WTC11 (cell line): Measurements from ENCODE around the gene C19orf44. TPM values are rescaled to one million over a fixed set of nuclear protein-coding genes. Genes with fewer than 3 reads are reported as not detected.

Experiments
- ATAC-seq: fragments of 200-7000 bp; cut with Tn5 transposase; 2 replicates; pipeline ENCODE4 v1.10.0; 2021; ENCODE audit warnings: mild to moderate bottlenecking, moderate library complexity
- CTCF ChIA-PET: fragments of 300-600 bp; sonication (Branson Sonifier 250); formaldehyde crosslinking; loops from one replicate; lab custom pipeline; 2021; ENCODE audit warnings: antibody characterized with exemption; lab: Charles Lee
- POLR2A ChIA-PET: fragments of 350-600 bp; sonication (Branson Sonifier 250); formaldehyde crosslinking; loops from one replicate; lab custom pipeline; 2021; ENCODE audit warnings: antibody characterized with exemption; lab: Charles Lee
- DNase-seq: peaks from one replicate; pipeline ENCODE4 v3.0.0; 2021; ENCODE audit warnings: low spot score
- H3K27ac Mint-ChIP-seq: 2 replicates; pipeline ENCODE4 v1.8.0; 2021; ENCODE audit warnings: mixed read lengths
- H3K27me3 Mint-ChIP-seq: 2 replicates; pipeline ENCODE4 v1.8.0; 2021; ENCODE audit warnings: low read depth, mild to moderate bottlenecking, moderate library complexity, mixed read lengths
- H3K36me3 Mint-ChIP-seq: 2 replicates; pipeline ENCODE4 v1.8.0; 2021; ENCODE audit warnings: mixed read lengths
- H3K4me1 Mint-ChIP-seq: 2 replicates; pipeline ENCODE4 v1.8.0; 2022; ENCODE audit warnings: mixed read lengths
- H3K4me3 Mint-ChIP-seq: 2 replicates; pipeline ENCODE4 v1.8.0; 2021; ENCODE audit warnings: mild to moderate bottlenecking, moderate library complexity, mixed read lengths
- H3K9me3 Mint-ChIP-seq: 2 replicates; pipeline ENCODE4 v1.8.0; 2021; ENCODE audit warnings: mixed read lengths
- ATF1 ChIP-seq: sonication (generic); formaldehyde crosslinking; IDR thresholded peaks from 2 replicates; pipeline ENCODE4 v1.8.1; 2023; ENCODE audit warnings: mild to moderate bottlenecking, moderate library complexity, missing genetic modification reagents
- CTCF ChIP-seq: fragments of 200-600 bp; IDR thresholded peaks from 2 replicates; pipeline ENCODE4 v1.8.0; 2022; ENCODE audit warnings: antibody characterized with exemption
- ELF4 ChIP-seq: sonication (generic); formaldehyde crosslinking; IDR thresholded peaks from 2 replicates; pipeline ENCODE4 v1.8.1; 2022; ENCODE audit warnings: low read depth, mild to moderate bottlenecking, moderate library complexity, missing genetic modification reagents
- ERG ChIP-seq: fragments of 250-450 bp; sonication (Bioruptor Pico); IDR thresholded peaks from 2 replicates; pipeline ENCODE4 v1.8.0; 2021; ENCODE audit warnings: mild to moderate bottlenecking
- FOXP1 ChIP-seq: sonication (generic); formaldehyde crosslinking; IDR thresholded peaks from 2 replicates; pipeline ENCODE4 v1.8.0; 2022; ENCODE audit warnings: missing genetic modification reagents, mild to moderate bottlenecking, moderate library complexity, borderline replicate concordance
- GABPB1 ChIP-seq: sonication (generic); formaldehyde crosslinking; IDR thresholded peaks from 2 replicates; pipeline ENCODE4 v1.8.1; 2023; ENCODE audit warnings: mild to moderate bottlenecking, missing genetic modification reagents
- GTF2I ChIP-seq: fragments of 250-450 bp; sonication (Bioruptor Pico); conservative IDR thresholded peaks from 2 replicates; pipeline ENCODE4 v1.4.0; 2021; ENCODE audit warnings: mild to moderate bottlenecking
- IRF2 ChIP-seq: sonication (generic); formaldehyde crosslinking; IDR thresholded peaks from 2 replicates; pipeline ENCODE4 v1.8.0; 2022; ENCODE audit warnings: low read depth, missing genetic modification reagents, borderline replicate concordance
- NR1H2 ChIP-seq: sonication (generic); formaldehyde crosslinking; IDR thresholded peaks from 2 replicates; pipeline ENCODE4 v1.9.0; 2021; ENCODE audit warnings: mild to moderate bottlenecking, moderate library complexity, missing genetic modification reagents
- SOX15 ChIP-seq: fragments of 250-450 bp; sonication (Bioruptor Pico); IDR thresholded peaks from 2 replicates; pipeline ENCODE4 v1.9.0; 2021; ENCODE audit warnings: mild to moderate bottlenecking
- TEAD1 ChIP-seq: sonication (generic); formaldehyde crosslinking; IDR thresholded peaks from 2 replicates; pipeline ENCODE4 v1.8.0; 2022; ENCODE audit warnings: mild to moderate bottlenecking, missing genetic modification reagents
- USF1 ChIP-seq: sonication (generic); formaldehyde crosslinking; IDR thresholded peaks from 2 replicates; pipeline ENCODE4 v1.8.0; 2022; ENCODE audit warnings: mild to moderate bottlenecking, missing genetic modification reagents
- ZMAT4 ChIP-seq: fragments of 250-450 bp; sonication (Bioruptor Pico); IDR thresholded peaks from 2 replicates; pipeline ENCODE4 v1.9.0; 2021; ENCODE audit warnings: mild to moderate bottlenecking
- ZNF138 ChIP-seq: sonication (generic); formaldehyde crosslinking; conservative IDR thresholded peaks from 2 replicates; pipeline ENCODE4 v1.8.1; 2022; ENCODE audit warnings: mild to moderate bottlenecking, moderate library complexity, missing genetic modification reagents
- ZNF232 ChIP-seq: sonication (generic); formaldehyde crosslinking; IDR thresholded peaks from 2 replicates; pipeline ENCODE4 v1.8.0; 2022; ENCODE audit warnings: mild to moderate bottlenecking, missing genetic modification reagents
- total RNA-seq: library from RNA; stranded (reverse); gene quantifications from 3 replicates; pipeline ENCODE4 v1.2.3, GENCODE V29; 2021
- TF ChIP-seq, protein P1 (sequence below): sonication (generic); formaldehyde crosslinking; IDR thresholded peaks from 2 replicates; pipeline ENCODE4 v1.8.0; 2022; ENCODE audit warnings: mild to moderate bottlenecking, missing genetic modification reagents
- TF ChIP-seq, protein P2 (sequence below): fragments of 250-450 bp; sonication (Bioruptor Pico); IDR thresholded peaks from 2 replicates; pipeline ENCODE4 v1.9.0; 2021; ENCODE audit warnings: mild to moderate bottlenecking

C19orf44 gene
- total RNA-seq, 1 experiment from 2014 or later: 4.1 TPM

DNA sequence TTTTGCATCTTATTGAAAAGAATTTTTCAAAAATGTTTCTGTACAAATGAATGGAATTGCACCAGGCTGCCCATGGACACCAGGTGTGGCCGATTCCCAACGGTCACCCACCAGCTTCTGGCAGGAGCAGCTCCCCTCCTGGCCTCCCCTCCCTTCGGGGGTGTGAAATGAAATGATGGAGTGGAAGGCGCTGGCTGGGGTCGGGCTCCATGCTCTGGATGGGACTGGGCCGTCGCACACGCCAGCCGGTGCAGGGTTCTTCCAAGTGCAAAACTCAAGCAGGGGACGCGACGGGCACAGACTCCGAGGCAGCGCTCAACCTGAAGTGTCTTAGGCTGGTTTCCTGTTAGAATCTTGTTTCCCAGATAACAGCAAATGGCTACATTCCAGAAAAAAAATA is 21.9 kb downstream of the C19orf44 start:
- no peak overlapping the region for H3K27ac Mint-ChIP-seq
- ChIA-PET POLR2A (interaction anchor here (0.8 kb wide), 1 partner anchor 17 kb away, joined by 3 read pairs; no protein-coding TSS in a partner anchor), CTCF (interaction anchor here (1.0 to 4.5 kb wide), 3 partner anchors 75 to 141 kb away, joined by 3 to 43 read pairs (median 8); no protein-coding TSS in a partner anchor)
- no peak for DNase-seq
- no peak overlapping the region for H3K4me3 Mint-ChIP-seq
- H3K9me3 Mint-ChIP-seq: no peaks in the 10 kb centered on the region
- H3K4me1 Mint-ChIP-seq: no peaks in the 10 kb centered on the region
- TF ChIP-seq IRF2 (CRISPR knock-in tag) (no peak), NR1H2 (CRISPR knock-in tag) (no peak), USF1 (CRISPR knock-in tag) (no peak), GTF2I (CRISPR knock-in tag) (no peak), ZNF138 (CRISPR knock-in tag) (no peak), ATF1 (no peak), ELF4 (CRISPR knock-in tag) (no peak), CTCF (no peak), TEAD1 (CRISPR knock-in tag) (no peak), ERG (CRISPR knock-in tag) (no peak), ZNF232 (no peak), GABPB1 (CRISPR knock-in tag) (no peak), FOXP1 (CRISPR knock-in tag) (no peak)
- TF ChIP-seq, protein P1, sequence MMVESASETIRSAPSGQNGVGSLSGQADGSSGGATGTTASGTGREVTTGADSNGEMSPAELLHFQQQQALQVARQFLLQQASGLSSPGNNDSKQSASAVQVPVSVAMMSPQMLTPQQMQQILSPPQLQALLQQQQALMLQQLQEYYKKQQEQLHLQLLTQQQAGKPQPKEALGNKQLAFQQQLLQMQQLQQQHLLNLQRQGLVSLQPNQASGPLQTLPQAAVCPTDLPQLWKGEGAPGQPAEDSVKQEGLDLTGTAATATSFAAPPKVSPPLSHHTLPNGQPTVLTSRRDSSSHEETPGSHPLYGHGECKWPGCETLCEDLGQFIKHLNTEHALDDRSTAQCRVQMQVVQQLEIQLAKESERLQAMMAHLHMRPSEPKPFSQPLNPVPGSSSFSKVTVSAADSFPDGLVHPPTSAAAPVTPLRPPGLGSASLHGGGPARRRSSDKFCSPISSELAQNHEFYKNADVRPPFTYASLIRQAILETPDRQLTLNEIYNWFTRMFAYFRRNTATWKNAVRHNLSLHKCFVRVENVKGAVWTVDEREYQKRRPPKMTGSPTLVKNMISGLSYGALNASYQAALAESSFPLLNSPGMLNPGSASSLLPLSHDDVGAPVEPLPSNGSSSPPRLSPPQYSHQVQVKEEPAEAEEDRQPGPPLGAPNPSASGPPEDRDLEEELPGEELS (CRISPR knock-in tag): no peak
- TF ChIP-seq, protein P2, sequence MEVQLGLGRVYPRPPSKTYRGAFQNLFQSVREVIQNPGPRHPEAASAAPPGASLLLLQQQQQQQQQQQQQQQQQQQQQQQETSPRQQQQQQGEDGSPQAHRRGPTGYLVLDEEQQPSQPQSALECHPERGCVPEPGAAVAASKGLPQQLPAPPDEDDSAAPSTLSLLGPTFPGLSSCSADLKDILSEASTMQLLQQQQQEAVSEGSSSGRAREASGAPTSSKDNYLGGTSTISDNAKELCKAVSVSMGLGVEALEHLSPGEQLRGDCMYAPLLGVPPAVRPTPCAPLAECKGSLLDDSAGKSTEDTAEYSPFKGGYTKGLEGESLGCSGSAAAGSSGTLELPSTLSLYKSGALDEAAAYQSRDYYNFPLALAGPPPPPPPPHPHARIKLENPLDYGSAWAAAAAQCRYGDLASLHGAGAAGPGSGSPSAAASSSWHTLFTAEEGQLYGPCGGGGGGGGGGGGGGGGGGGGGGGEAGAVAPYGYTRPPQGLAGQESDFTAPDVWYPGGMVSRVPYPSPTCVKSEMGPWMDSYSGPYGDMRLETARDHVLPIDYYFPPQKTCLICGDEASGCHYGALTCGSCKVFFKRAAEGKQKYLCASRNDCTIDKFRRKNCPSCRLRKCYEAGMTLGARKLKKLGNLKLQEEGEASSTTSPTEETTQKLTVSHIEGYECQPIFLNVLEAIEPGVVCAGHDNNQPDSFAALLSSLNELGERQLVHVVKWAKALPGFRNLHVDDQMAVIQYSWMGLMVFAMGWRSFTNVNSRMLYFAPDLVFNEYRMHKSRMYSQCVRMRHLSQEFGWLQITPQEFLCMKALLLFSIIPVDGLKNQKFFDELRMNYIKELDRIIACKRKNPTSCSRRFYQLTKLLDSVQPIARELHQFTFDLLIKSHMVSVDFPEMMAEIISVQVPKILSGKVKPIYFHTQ (CRISPR knock-in tag): no peak
- no peak for ATAC-seq
- peaks cover 46% of the 10 kb centered on the region for H3K36me3 Mint-ChIP-seq
- H3K27me3 Mint-ChIP-seq: no peaks in the 10 kb centered on the region

GRCh38 chr19:16518483-16519229 is 22.5 kb downstream of the C19orf44 start:
- no peaks in the 10 kb centered on the region for H3K4me1 Mint-ChIP-seq
- POLR2A ChIA-PET: interaction anchor here (0.5 to 0.8 kb wide), 2 partner anchors 16 to 119 kb away, joined by 3 read pairs; no protein-coding TSS in a partner anchor
- H3K9me3 Mint-ChIP-seq: no peaks in the 10 kb centered on the region
- no peak for DNase-seq
- CTCF ChIA-PET: interaction anchor here (0.6 to 1.5 kb wide), 4 partner anchors 9 to 656 kb away, joined by 3 to 8 read pairs (median 3); no protein-coding TSS in a partner anchor
- no peak overlapping the region for H3K27ac Mint-ChIP-seq
- H3K36me3 Mint-ChIP-seq: peaks cover 51% of the 10 kb centered on the region
- no peaks in the 10 kb centered on the region for H3K27me3 Mint-ChIP-seq
- no peak for ATAC-seq
- H3K4me3 Mint-ChIP-seq: no peak overlapping the region
- TF ChIP-seq ZMAT4 (CRISPR knock-in tag) (no peak), SOX15 (CRISPR knock-in tag) (no peak), ERG (CRISPR knock-in tag) (no peak), IRF2 (CRISPR knock-in tag) (no peak)
- TF ChIP-seq, all 79 proteins: peak for 0
